Measurements from ENCODE around the gene ZNF362. TPM values are rescaled to one million over a fixed set of nuclear protein-coding genes. Genes with fewer than 3 reads are reported as not detected.
"Not testable (repeated sequence)": the region's sequence is repeated elsewhere in the genome, so short reads cannot be mapped to it uniquely, and the experiment has no call there.

The ZNF362 gene
- polyA plus RNA-seq, 2 donors: 6.8 to 13.3 TPM

DNA sequence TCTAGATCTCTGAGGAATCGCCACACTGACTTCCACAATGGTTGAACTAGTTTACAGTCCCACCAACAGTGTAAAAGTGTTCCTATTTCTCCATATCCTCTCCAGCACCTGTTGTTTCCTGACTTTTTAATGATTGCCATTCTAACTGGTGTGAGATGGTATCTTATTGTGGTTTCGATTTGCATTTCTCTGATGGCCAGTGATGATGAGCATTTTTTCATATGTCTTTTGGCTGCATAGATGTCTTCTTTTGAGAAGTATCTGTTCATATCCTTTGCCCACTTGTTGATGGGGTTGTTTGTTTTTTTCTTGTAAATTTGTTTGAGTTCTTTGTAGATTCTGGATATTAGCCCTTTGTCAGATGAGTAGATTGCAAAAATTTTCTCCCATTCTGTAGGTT lies 34.3 kb downstream of the ZNF362 start:
- not testable (repeated sequence) for H3K4me3 ChIP-seq (ENCODE audit: low read depth in 1 of 2, low read length in 2 of 2); H3K27ac ChIP-seq (ENCODE audit: low read depth in 2 of 2, low read length in 1 of 2); H3K36me3 ChIP-seq (ENCODE audit: control insufficient read depth in 2 of 2, insufficient read depth in 2 of 2, low read length in 1 of 2); H3K9me3 ChIP-seq (ENCODE audit: control insufficient read depth in 2 of 2, insufficient read depth in 1 of 2, low read depth in 1 of 2, low read length in 1 of 2); H3K27me3 ChIP-seq (ENCODE audit: control insufficient read depth in 1 of 2, insufficient read depth in 2 of 2, low read length in 2 of 2); H3K4me1 ChIP-seq (ENCODE audit: control insufficient read depth in 2 of 2, insufficient read depth in 2 of 2, low read length in 1 of 2)
- 93 to 95% methylated on average over 1 of the region's 2 CpGs for WGBS, 2 donors

DNA sequence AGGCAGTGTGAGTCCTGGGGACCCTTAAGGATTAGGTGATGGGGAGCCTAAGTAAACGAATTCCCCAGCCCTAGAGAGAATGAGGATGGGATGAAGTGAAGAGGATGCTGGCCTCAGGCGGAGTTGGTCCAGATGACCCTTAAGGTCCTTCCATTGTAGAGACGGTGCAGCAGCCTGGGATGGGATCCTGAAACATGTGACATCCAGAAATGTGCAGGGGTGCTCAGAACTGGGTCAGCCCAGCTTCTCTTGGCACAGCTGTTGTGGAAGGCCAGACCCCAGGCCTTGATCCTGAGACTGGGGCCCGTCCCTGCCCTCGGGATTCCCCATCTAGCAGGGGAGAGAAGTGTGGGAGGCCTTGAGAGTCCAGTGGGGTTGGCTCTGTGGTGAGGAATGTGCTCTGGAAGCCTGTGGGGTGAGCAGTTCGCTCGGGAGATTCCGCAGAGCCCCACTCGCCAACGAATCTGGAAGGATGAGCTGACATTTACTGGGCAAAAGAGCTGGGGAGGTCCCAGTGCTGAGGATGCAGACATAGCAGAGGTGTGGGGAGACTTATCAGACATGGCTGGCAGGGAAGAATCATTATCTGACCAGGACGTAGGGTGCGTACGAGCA lies 36.5 kb downstream of the ZNF362 start:
- Histone ChIP-seq H3K4me3 (ENCODE audit: low read depth in 1 of 2, low read length in 2 of 2) (no peak overlapping the region), H3K27ac (ENCODE audit: low read depth in 2 of 2, low read length in 1 of 2) (no peak overlapping the region), H3K27me3 (ENCODE audit: control insufficient read depth in 1 of 2, insufficient read depth in 2 of 2, low read length in 2 of 2) (no peaks in the 10 kb centered on the region), H3K36me3 (ENCODE audit: control insufficient read depth in 2 of 2, insufficient read depth in 2 of 2, low read length in 1 of 2) (peaks cover 4 to 8% of the 10 kb centered on the region in 2 donors), H3K4me1 (ENCODE audit: control insufficient read depth in 2 of 2, insufficient read depth in 2 of 2, low read length in 1 of 2) (no peaks in the 10 kb centered on the region), H3K9me3 (ENCODE audit: control insufficient read depth in 2 of 2, insufficient read depth in 1 of 2, low read depth in 1 of 2, low read length in 1 of 2) (no peaks in the 10 kb centered on the region)
- WGBS, 2 donors: 67 to 69% methylated on average over 13 of the region's 13 CpGs

DNA sequence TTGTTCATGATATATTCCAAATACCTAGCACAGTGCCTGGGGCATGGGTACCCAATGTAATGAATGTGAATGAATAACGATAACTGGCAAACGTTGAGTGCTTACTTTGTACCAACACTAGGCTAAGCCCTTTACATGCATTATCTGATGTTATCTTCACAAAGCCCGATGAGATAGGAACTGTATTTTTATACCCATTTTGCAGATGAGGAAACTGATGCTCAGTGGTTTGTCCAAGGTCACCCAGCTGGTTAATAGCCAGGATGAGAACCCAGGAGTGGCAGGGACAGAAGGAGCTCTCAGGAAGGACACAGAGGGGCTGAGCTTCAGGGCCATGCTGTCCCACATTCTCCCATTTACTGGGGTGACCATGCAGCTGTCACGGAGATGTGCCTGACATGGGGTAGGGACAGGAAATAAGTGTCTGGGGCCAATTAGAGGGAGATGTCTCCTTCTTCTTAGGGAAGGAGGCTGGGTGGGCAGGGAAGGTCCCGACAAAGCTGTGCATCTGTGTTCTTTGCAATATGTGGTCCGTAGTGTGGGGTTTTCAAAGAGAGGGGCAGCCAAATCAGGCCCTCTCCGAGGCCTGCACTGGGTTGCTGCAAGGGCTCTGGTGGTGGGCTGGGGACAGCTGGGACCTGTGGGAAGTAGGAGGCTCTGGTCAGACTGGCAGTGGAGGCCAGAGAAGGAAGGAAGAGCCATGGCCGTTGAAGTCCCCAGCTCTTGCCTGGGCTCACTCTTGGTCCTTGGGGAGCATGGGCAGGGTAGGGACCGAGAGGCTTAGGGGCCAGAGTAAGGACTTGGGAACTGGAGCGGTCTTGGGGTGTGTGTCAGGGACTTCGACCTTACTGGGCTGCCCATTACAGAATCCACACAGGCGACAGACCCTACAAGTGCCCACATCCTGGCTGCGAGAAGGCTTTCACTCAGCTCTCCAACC lies 38.0 kb downstream of the ZNF362 start:
- no peak overlapping the region for H3K4me3 ChIP-seq (ENCODE audit: low read depth in 1 of 2, low read length in 2 of 2)
- no peaks in the 10 kb centered on the region for H3K4me1 ChIP-seq (ENCODE audit: control insufficient read depth in 2 of 2, insufficient read depth in 2 of 2, low read length in 1 of 2)
- no peaks in the 10 kb centered on the region for H3K9me3 ChIP-seq (ENCODE audit: control insufficient read depth in 2 of 2, insufficient read depth in 1 of 2, low read depth in 1 of 2, low read length in 1 of 2)
- 77 to 80% methylated on average over 13 of the region's 13 CpGs for WGBS, 2 donors
- peaks cover 4 to 14% of the 10 kb centered on the region in 2 donors for H3K36me3 ChIP-seq (ENCODE audit: control insufficient read depth in 2 of 2, insufficient read depth in 2 of 2, low read length in 1 of 2)
- no peaks in the 10 kb centered on the region for H3K27me3 ChIP-seq (ENCODE audit: control insufficient read depth in 1 of 2, insufficient read depth in 2 of 2, low read length in 2 of 2)
- H3K27ac ChIP-seq (ENCODE audit: low read depth in 2 of 2, low read length in 1 of 2): no peak overlapping the region

DNA sequence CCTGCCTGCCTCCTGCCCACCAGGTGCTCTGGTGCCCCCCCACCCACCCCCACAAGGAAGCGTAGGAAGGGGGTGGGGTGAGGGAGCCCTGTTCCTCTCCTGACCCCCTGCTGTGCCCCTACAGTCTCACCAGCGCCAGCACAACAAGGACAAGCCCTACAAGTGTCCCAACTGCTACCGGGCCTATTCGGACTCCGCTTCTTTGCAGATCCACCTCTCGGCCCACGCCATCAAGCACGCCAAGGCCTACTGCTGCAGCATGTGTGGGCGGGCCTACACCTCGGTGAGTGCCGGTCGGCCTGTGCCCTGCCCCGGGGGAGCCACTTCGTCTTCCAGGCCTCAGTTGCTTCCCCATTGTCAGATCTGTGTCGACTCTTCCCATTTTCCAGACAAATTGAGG lies 38.7 kb downstream of the ZNF362 start:
- WGBS, 2 donors: 65 to 71% methylated on average over 15 of the region's 15 CpGs
- Histone ChIP-seq H3K4me1 (ENCODE audit: control insufficient read depth in 2 of 2, insufficient read depth in 2 of 2, low read length in 1 of 2) (no peaks in the 10 kb centered on the region), H3K9me3 (ENCODE audit: control insufficient read depth in 2 of 2, insufficient read depth in 1 of 2, low read depth in 1 of 2, low read length in 1 of 2) (no peaks in the 10 kb centered on the region), H3K27ac (ENCODE audit: low read depth in 2 of 2, low read length in 1 of 2) (no peak overlapping the region), H3K36me3 (ENCODE audit: control insufficient read depth in 2 of 2, insufficient read depth in 2 of 2, low read length in 1 of 2) (peaks cover 4 to 19% of the 10 kb centered on the region in 2 donors), H3K4me3 (ENCODE audit: low read depth in 1 of 2, low read length in 2 of 2) (no peak overlapping the region), H3K27me3 (ENCODE audit: control insufficient read depth in 1 of 2, insufficient read depth in 2 of 2, low read length in 2 of 2) (no peaks in the 10 kb centered on the region)

DNA sequence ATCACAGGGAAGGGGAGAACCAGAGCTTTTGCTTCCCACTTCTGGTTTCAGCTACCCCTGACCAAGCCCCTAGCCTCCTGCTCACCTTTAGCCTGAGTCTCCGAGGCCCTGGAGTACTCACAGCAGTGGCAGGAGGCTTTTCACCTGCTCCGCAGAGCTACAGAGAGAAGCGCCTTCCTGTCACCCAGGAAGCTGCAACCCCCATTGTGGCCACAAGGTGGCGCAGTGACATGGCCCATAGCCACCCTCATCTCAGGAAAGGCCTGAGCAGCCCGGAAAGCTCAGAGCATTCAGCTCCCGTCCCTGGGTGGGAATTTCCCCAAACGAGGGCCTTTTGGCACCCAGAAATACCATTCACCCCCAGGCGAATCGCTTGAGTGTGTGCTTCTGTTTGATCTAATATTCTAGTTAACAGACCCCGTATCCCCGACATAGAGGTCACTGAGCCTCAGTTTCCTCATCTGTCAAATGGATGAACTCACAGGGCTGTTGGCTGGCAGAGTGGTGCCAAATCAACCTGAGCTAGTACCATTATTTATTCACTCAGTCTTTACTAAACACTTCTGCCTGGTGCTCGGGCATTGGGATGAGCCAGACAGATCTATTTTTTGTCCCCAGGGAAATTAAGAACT lies 39.3 kb downstream of the ZNF362 start:
- Histone ChIP-seq H3K4me1 (ENCODE audit: control insufficient read depth in 2 of 2, insufficient read depth in 2 of 2, low read length in 1 of 2) (peaks cover 0 to under 1% of the 10 kb centered on the region in 2 donors), H3K27ac (ENCODE audit: low read depth in 2 of 2, low read length in 1 of 2) (peak overlapping the region in 1 of 2 donors; percentile 16), H3K36me3 (ENCODE audit: control insufficient read depth in 2 of 2, insufficient read depth in 2 of 2, low read length in 1 of 2) (peaks cover 4 to 19% of the 10 kb centered on the region in 2 donors), H3K4me3 (ENCODE audit: low read depth in 1 of 2, low read length in 2 of 2) (no peak overlapping the region), H3K9me3 (ENCODE audit: control insufficient read depth in 2 of 2, insufficient read depth in 1 of 2, low read depth in 1 of 2, low read length in 1 of 2) (no peaks in the 10 kb centered on the region), H3K27me3 (ENCODE audit: control insufficient read depth in 1 of 2, insufficient read depth in 2 of 2, low read length in 2 of 2) (no peaks in the 10 kb centered on the region)
- 26 to 36% methylated on average over 12 of the region's 12 CpGs for WGBS, 2 donors

DNA sequence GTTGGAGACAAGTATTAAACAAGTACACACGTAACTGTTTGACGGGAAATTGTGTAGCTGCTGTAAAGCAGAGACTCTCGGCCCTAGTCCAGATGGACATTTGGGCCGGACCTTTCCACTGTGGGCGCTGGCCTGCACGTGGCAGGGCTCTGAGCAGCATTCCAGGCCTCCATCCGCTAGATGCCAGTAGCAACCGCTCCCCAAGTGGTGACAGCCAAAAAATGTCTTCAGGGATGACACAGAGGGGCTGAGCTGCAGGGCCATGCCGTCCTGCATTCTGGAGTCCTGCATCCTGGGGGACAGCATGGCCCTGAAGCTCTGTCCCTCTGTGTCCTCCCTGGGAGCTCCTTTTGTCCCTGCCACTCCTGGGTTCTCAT lies 39.8 kb downstream of the ZNF362 start:
- WGBS, 2 donors: 69 to 78% methylated on average over 9 of the region's 9 CpGs

DNA sequence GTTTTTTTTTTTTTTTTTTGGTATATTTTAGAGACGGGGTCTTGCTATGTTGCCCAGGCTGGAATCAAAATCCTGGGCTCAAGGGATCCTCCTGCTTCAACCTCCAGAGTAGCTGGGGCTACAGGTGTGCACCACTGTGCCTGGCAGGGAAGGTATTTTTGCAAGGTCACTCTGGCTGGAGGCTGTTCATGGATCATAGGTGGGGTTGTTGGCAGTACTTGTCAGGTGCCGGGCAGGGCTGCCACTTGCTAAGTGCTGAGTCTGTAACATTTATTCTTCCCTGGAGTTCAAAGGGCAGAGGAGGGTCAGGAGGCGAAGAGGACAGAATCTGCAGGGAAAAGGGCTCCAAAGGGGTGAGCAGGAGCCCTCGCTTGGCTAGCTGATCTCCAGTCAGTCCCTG lies 40.5 kb downstream of the ZNF362 start:
- Histone ChIP-seq H3K36me3 (ENCODE audit: control insufficient read depth in 2 of 2, insufficient read depth in 2 of 2, low read length in 1 of 2) (peaks cover 4 to 19% of the 10 kb centered on the region in 2 donors), H3K4me1 (ENCODE audit: control insufficient read depth in 2 of 2, insufficient read depth in 2 of 2, low read length in 1 of 2) (peaks cover 0 to 2% of the 10 kb centered on the region in 2 donors), H3K9me3 (ENCODE audit: control insufficient read depth in 2 of 2, insufficient read depth in 1 of 2, low read depth in 1 of 2, low read length in 1 of 2) (no peaks in the 10 kb centered on the region), H3K4me3 (ENCODE audit: low read depth in 1 of 2, low read length in 2 of 2) (no peak overlapping the region), H3K27ac (ENCODE audit: low read depth in 2 of 2, low read length in 1 of 2) (no peak overlapping the region), H3K27me3 (ENCODE audit: control insufficient read depth in 1 of 2, insufficient read depth in 2 of 2, low read length in 2 of 2) (no peaks in the 10 kb centered on the region)
- 68 to 87% methylated on average over 4 of the region's 4 CpGs for WGBS, 2 donors

More for the DNA sequence above, 39.8 kb downstream of the ZNF362 start:
- peaks cover 4 to 19% of the 10 kb centered on the region in 2 donors for H3K36me3 ChIP-seq (ENCODE audit: control insufficient read depth in 2 of 2, insufficient read depth in 2 of 2, low read length in 1 of 2)
- H3K4me3 ChIP-seq (ENCODE audit: low read depth in 1 of 2, low read length in 2 of 2): no peak overlapping the region
- H3K4me1 ChIP-seq (ENCODE audit: control insufficient read depth in 2 of 2, insufficient read depth in 2 of 2, low read length in 1 of 2): peaks cover 0 to 2% of the 10 kb centered on the region in 2 donors
- H3K27ac ChIP-seq (ENCODE audit: low read depth in 2 of 2, low read length in 1 of 2): no peak overlapping the region
- no peaks in the 10 kb centered on the region for H3K27me3 ChIP-seq (ENCODE audit: control insufficient read depth in 1 of 2, insufficient read depth in 2 of 2, low read length in 2 of 2)
- no peaks in the 10 kb centered on the region for H3K9me3 ChIP-seq (ENCODE audit: control insufficient read depth in 2 of 2, insufficient read depth in 1 of 2, low read depth in 1 of 2, low read length in 1 of 2)

DNA sequence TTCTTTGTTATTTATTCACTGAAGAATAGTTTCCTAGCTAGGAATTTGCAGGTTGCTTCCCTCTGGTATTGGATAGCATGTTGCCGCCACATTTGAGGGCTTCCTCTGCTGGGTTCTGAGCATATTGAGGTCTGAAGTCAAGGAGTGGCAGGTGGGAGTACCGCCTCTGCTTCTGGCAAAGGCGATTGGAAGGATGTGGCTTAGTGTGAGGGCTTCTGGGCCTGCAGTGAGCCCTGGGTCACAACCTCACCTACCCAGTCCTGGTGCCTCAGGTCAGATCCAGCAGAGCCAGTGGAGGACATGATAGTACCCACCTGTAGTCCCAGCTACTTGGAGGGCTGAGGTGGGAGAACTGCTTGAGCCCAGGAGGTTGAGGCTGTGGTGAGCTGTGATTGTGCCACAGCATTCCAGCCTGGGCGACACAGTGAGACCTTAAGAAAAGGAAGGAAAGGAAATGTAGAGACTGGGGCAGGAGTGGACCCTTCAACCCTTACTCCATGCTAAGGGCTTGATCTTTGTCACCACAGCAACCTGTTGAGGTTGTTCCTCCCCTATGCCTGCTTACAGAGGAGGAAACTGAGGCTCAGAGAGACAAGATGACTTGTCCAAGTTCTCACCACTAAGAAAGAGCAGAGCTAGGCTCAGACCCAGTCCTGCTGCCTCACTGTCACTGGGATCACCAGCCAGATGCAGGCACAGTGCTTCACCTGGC lies 41.8 kb downstream of the ZNF362 start:
- Histone ChIP-seq H3K9me3 (ENCODE audit: control insufficient read depth in 2 of 2, insufficient read depth in 1 of 2, low read depth in 1 of 2, low read length in 1 of 2) (no peaks in the 10 kb centered on the region), H3K27me3 (ENCODE audit: control insufficient read depth in 1 of 2, insufficient read depth in 2 of 2, low read length in 2 of 2) (no peaks in the 10 kb centered on the region), H3K27ac (ENCODE audit: low read depth in 2 of 2, low read length in 1 of 2) (no peak overlapping the region), H3K4me3 (ENCODE audit: low read depth in 1 of 2, low read length in 2 of 2) (no peak overlapping the region), H3K4me1 (ENCODE audit: control insufficient read depth in 2 of 2, insufficient read depth in 2 of 2, low read length in 1 of 2) (peaks cover 0 to 2% of the 10 kb centered on the region in 2 donors), H3K36me3 (ENCODE audit: control insufficient read depth in 2 of 2, insufficient read depth in 2 of 2, low read length in 1 of 2) (peaks cover 4 to 19% of the 10 kb centered on the region in 2 donors)
- WGBS, 2 donors: 92 to 93% methylated on average over 4 of the region's 4 CpGs

DNA sequence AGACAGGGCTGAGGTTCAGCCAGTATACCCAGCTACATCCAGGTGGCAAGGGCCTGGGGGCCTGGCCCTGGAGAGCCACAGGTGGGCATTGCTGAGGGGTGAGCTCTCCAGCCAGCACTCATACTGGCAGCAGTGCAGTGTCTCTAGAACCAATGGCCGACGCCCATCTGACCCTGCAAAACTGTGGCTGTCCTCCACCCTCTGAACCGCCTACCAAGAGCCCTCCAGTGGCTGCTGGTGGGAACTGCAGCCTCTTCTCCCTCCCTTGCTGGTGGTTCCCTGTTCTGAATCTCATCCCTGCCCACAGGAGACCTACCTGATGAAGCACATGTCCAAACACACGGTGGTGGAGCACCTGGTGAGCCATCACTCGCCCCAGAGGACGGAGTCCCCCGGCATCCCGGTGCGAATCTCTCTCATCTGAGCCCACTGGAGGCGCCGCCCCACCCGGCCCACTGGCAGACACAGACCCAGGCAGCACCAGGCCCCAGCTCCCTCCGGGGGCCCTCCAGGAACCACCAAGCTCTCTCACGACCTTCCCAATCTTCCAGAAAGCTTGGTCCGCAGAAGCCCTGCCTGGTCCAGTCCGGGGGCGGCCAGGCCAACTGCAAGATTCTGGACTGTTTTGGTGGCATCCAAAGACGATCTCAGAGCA lies 42.5 kb downstream of the ZNF362 start:
- WGBS, 2 donors: 70 to 71% methylated on average over 18 of the region's 18 CpGs
- H3K9me3 ChIP-seq (ENCODE audit: control insufficient read depth in 2 of 2, insufficient read depth in 1 of 2, low read depth in 1 of 2, low read length in 1 of 2): no peaks in the 10 kb centered on the region
- peaks cover 4 to 19% of the 10 kb centered on the region in 2 donors for H3K36me3 ChIP-seq (ENCODE audit: control insufficient read depth in 2 of 2, insufficient read depth in 2 of 2, low read length in 1 of 2)
- H3K4me1 ChIP-seq (ENCODE audit: control insufficient read depth in 2 of 2, insufficient read depth in 2 of 2, low read length in 1 of 2): peaks cover 0 to 2% of the 10 kb centered on the region in 2 donors
- H3K27me3 ChIP-seq (ENCODE audit: control insufficient read depth in 1 of 2, insufficient read depth in 2 of 2, low read length in 2 of 2): no peaks in the 10 kb centered on the region
- no peak overlapping the region for H3K4me3 ChIP-seq (ENCODE audit: low read depth in 1 of 2, low read length in 2 of 2)
- no peak overlapping the region for H3K27ac ChIP-seq (ENCODE audit: low read depth in 2 of 2, low read length in 1 of 2)

Data from esophagus (tissue), 2 donors.